Nephron (organoid): ENCODE measurements around the gene ANAPC13.

Source experiments
- H3K27ac Mint-ChIP-seq, 3 experiments: 2 replicates each; pipeline ENCODE4 v1.8.0; 2020; ENCODE audit warnings: mixed read lengths in 3 of 3, mild to moderate bottlenecking in 2 of 3, moderate library complexity in 1 of 3
- H3K27me3 Mint-ChIP-seq: 2 replicates; pipeline ENCODE4 v1.8.0; 2021; ENCODE audit warnings: low read depth, mild to moderate bottlenecking, moderate library complexity, mixed read lengths
- H3K36me3 Mint-ChIP-seq: 2 replicates; pipeline ENCODE4 v1.8.0; 2020; ENCODE audit warnings: low read depth, mixed read lengths
- H3K4me1 Mint-ChIP-seq: 2 replicates; pipeline ENCODE4 v1.8.0; 2020; ENCODE audit warnings: mixed read lengths
- H3K4me3 Mint-ChIP-seq, 3 experiments: 2 replicates each; pipeline ENCODE4 v1.8.0; 2020; ENCODE audit warnings: mild to moderate bottlenecking in 3 of 3, mixed read lengths in 3 of 3, moderate library complexity in 2 of 3
- H3K9me3 Mint-ChIP-seq: 2 replicates; pipeline ENCODE4 v1.8.0; 2020; ENCODE audit warnings: mixed read lengths
- TF ChIP-seq, protein P1 (sequence below), 3 experiments: fragments of 200-600 bp; sonication (generic); IDR thresholded peaks; one replicate each; pipeline ENCODE4 v1.5.0; 2021; ENCODE audit warnings: antibody characterized with exemption in 3 of 3; ENCODE audit not compliant: unreplicated experiment in 3 of 3

Gene ANAPC13

GRCh38 chr3:134441321-134441720 lies 44.5 kb downstream of the ANAPC13 start:
- Mint-ChIP-seq H3K27ac (no peak overlapping the region), H3K4me1 (peaks cover 12% of the 10 kb centered on the region), H3K4me3 (no peak overlapping the region), H3K36me3 (peaks cover 4% of the 10 kb centered on the region), H3K9me3 (peaks cover 7% of the 10 kb centered on the region), H3K27me3 (peaks cover 5% of the 10 kb centered on the region)
- TF ChIP-seq, protein P1, sequence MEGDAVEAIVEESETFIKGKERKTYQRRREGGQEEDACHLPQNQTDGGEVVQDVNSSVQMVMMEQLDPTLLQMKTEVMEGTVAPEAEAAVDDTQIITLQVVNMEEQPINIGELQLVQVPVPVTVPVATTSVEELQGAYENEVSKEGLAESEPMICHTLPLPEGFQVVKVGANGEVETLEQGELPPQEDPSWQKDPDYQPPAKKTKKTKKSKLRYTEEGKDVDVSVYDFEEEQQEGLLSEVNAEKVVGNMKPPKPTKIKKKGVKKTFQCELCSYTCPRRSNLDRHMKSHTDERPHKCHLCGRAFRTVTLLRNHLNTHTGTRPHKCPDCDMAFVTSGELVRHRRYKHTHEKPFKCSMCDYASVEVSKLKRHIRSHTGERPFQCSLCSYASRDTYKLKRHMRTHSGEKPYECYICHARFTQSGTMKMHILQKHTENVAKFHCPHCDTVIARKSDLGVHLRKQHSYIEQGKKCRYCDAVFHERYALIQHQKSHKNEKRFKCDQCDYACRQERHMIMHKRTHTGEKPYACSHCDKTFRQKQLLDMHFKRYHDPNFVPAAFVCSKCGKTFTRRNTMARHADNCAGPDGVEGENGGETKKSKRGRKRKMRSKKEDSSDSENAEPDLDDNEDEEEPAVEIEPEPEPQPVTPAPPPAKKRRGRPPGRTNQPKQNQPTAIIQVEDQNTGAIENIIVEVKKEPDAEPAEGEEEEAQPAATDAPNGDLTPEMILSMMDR (IDR thresholded peaks at IDR 0.05; ENCODE audit: unreplicated experiment in 3 of 3), result no peak

- Mint-ChIP-seq H3K27ac (no peak overlapping the region), H3K4me1 (peaks cover 8% of the 10 kb centered on the region), H3K4me3 (no peak overlapping the region), H3K27me3 (peaks cover 4% of the 10 kb centered on the region), H3K36me3 (no peaks in the 10 kb centered on the region), H3K9me3 (no peaks in the 10 kb centered on the region)
- TF ChIP-seq, protein P1 (IDR thresholded peaks at IDR 0.05; ENCODE audit: unreplicated experiment in 3 of 3), result no peak
Observed at GRCh38 chr3:134437211-134437752, 48.5 kb downstream of the ANAPC13 start.

- no peak overlapping the region for H3K4me3 Mint-ChIP-seq
- H3K9me3 Mint-ChIP-seq, result no peaks in the 10 kb centered on the region
- H3K36me3 Mint-ChIP-seq, result no peaks in the 10 kb centered on the region
Observed at GRCh38 chr3:134432236-134432635, 53.5 kb downstream of the ANAPC13 start.

DNA sequence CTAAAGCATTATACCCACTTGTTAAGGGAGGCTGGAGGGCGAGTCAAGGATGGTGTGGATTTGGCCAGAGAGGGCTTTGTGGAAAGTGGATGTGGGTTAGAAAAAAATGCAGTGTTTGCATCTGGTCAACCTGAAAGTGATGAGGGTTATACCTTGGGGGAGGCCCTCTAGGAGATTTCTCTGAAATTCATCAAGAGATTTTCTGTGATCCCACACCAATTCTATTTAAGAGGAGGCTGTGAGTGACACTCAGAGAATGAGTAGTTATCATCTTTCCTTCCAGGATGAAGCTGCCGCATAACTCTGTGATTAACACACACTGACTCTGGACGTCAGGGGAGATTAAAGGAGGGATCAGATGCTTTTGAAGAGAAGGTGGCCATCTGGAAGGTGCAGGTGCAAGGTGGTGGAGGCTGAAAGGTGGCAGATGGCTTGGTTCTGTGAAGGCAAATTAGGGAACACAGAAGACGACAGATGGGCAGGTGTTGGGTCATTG lies 54.8 kb downstream of the ANAPC13 start:
- H3K27ac Mint-ChIP-seq, result no peak overlapping the region
- no peaks in the 10 kb centered on the region for H3K9me3 Mint-ChIP-seq
- peaks cover 15% of the 10 kb centered on the region for H3K27me3 Mint-ChIP-seq
- no peaks in the 10 kb centered on the region for H3K36me3 Mint-ChIP-seq
- TF ChIP-seq, protein P1 (IDR thresholded peaks at IDR 0.05; ENCODE audit: unreplicated experiment in 3 of 3), result no peak
- no peak overlapping the region for H3K4me3 Mint-ChIP-seq
- H3K4me1 Mint-ChIP-seq, result peaks cover 21% of the 10 kb centered on the region

More at GRCh38 chr3:134432236-134432635, 53.5 kb downstream of the ANAPC13 start:
- Mint-ChIP-seq H3K27ac (no peak overlapping the region), H3K4me1 (peaks cover 21% of the 10 kb centered on the region), H3K27me3 (peaks cover 15% of the 10 kb centered on the region)
- TF ChIP-seq, protein P1 (IDR thresholded peaks at IDR 0.05; ENCODE audit: unreplicated experiment in 3 of 3), result no peak

- TF ChIP-seq, protein P1 (IDR thresholded peaks at IDR 0.05; ENCODE audit: unreplicated experiment in 3 of 3), result no peak
- Mint-ChIP-seq H3K4me3 (no peak overlapping the region), H3K27me3 (peaks cover 15% of the 10 kb centered on the region), H3K9me3 (no peaks in the 10 kb centered on the region), H3K27ac (no peak overlapping the region), H3K36me3 (no peaks in the 10 kb centered on the region), H3K4me1 (peaks cover 21% of the 10 kb centered on the region)
Observed at GRCh38 chr3:134430174-134430573, 55.6 kb downstream of the ANAPC13 start.

GRCh38 chr3:134428401-134428800 lies 57.4 kb downstream of the ANAPC13 start:
- Mint-ChIP-seq H3K4me3 (no peak overlapping the region), H3K4me1 (peaks cover 26% of the 10 kb centered on the region), H3K9me3 (no peaks in the 10 kb centered on the region), H3K27ac (no peak overlapping the region), H3K27me3 (peaks cover 15% of the 10 kb centered on the region), H3K36me3 (no peaks in the 10 kb centered on the region)
- TF ChIP-seq, protein P1 (IDR thresholded peaks at IDR 0.05; ENCODE audit: unreplicated experiment in 3 of 3), result no peak
